ENCODE measurements around the gene PYCR2. TPM values are rescaled to one million over a fixed set of nuclear protein-coding genes. Genes with fewer than 3 reads are reported as not detected.

Gene PYCR2
- total RNA-seq, 2 experiments from 2014 or later, result 103 to 106 TPM

- no peaks in the 10 kb centered on the region for H3K9me3 Mint-ChIP-seq (ENCODE audit: low read depth)
- peaks cover 2% of the 10 kb centered on the region for H3K36me3 Mint-ChIP-seq
- no peak for DNase-seq
- peaks cover 26% of the 10 kb centered on the region for H3K4me1 Mint-ChIP-seq
- CTCF ChIA-PET, result interaction anchor here (1.2 to 8.3 kb wide), 3 partner anchors 15 to 452 kb away, joined by 3 to 36 read pairs (median 3); no protein-coding TSS in a partner anchor
- H3K27ac Mint-ChIP-seq, result no peak overlapping the region
- no peak for ATAC-seq
- no peaks in the 10 kb centered on the region for H3K27me3 Mint-ChIP-seq
- H3K4me3 Mint-ChIP-seq, result no peak overlapping the region
Measured at GRCh38 chr1:225926551-225927113, 2.6 kb upstream of the PYCR2 start.

GRCh38 chr1:225923381-225923691, 714 bp downstream of the PYCR2 start:
- Mint-ChIP-seq H3K9me3 (ENCODE audit: low read depth) (no peaks in the 10 kb centered on the region), H3K4me3 (peak overlapping the region; percentile 96), H3K27me3 (no peaks in the 10 kb centered on the region), H3K27ac (peak overlapping the region; percentile 93), H3K4me1 (peaks cover 45% of the 10 kb centered on the region), H3K36me3 (peaks cover 22% of the 10 kb centered on the region)
- no peak for DNase-seq
- ATAC-seq, result no peak
- CTCF ChIA-PET, result interaction anchor here (0.6 to 8.3 kb wide), 14 partner anchors 12 to 1482 kb away, joined by 3 to 36 read pairs (median 5); partner anchors contain the start of genes SRP9 and TMEM63A

GRCh38 chr1:225921734-225922709, 2.0 kb downstream of the PYCR2 start:
- DNase-seq (no peak), ATAC-seq (no peak)
- H3K9me3 Mint-ChIP-seq (ENCODE audit: low read depth), result no peaks in the 10 kb centered on the region
- no peak overlapping the region for H3K27ac Mint-ChIP-seq
- H3K27me3 Mint-ChIP-seq, result no peaks in the 10 kb centered on the region
- H3K4me3 Mint-ChIP-seq, result no peak overlapping the region
- H3K4me1 Mint-ChIP-seq, result peaks cover 51% of the 10 kb centered on the region
- CTCF ChIA-PET, result interaction anchor here (0.9 to 8.3 kb wide), 5 partner anchors 11 to 447 kb away, joined by 3 to 36 read pairs (median 3); partner anchors contain the start of gene SRP9
- H3K36me3 Mint-ChIP-seq, result peaks cover 31% of the 10 kb centered on the region

GRCh38 chr1:225919906-225920305, 4.1 kb downstream of the PYCR2 start:
- CTCF ChIA-PET, result interaction anchor here (1.2 to 8.3 kb wide), 2 partner anchors 9 to 445 kb away, joined by 3 to 36 read pairs; no protein-coding TSS in a partner anchor
- Mint-ChIP-seq H3K4me3 (no peak overlapping the region), H3K27ac (peak overlapping the region; percentile 64), H3K9me3 (ENCODE audit: low read depth) (no peaks in the 10 kb centered on the region), H3K27me3 (no peaks in the 10 kb centered on the region), H3K36me3 (peaks cover 31% of the 10 kb centered on the region), H3K4me1 (peaks cover 44% of the 10 kb centered on the region)
- DNase-seq, result no peak
- no peak for ATAC-seq

- H3K36me3 Mint-ChIP-seq, result peaks cover 29% of the 10 kb centered on the region
- no peaks in the 10 kb centered on the region for H3K27me3 Mint-ChIP-seq
- ATAC-seq (no peak), DNase-seq (no peak)
- CTCF ChIA-PET, result interaction anchor here (0.7 to 1.3 kb wide), 3 partner anchors 45 to 449 kb away, joined by 3 read pairs; no protein-coding TSS in a partner anchor
- no peak overlapping the region for H3K4me3 Mint-ChIP-seq
- H3K4me1 Mint-ChIP-seq, result peaks cover 37% of the 10 kb centered on the region
- H3K9me3 Mint-ChIP-seq (ENCODE audit: low read depth), result no peaks in the 10 kb centered on the region
- H3K27ac Mint-ChIP-seq, result no peak overlapping the region
Measured at GRCh38 chr1:225918280-225918679, 5.8 kb downstream of the PYCR2 start.

GRCh38 chr1:225917536-225917935, 6.5 kb downstream of the PYCR2 start:
- Mint-ChIP-seq H3K27me3 (no peaks in the 10 kb centered on the region), H3K27ac (peak overlapping the region; percentile 52), H3K36me3 (peaks cover 29% of the 10 kb centered on the region), H3K9me3 (ENCODE audit: low read depth) (no peaks in the 10 kb centered on the region), H3K4me1 (peaks cover 33% of the 10 kb centered on the region), H3K4me3 (no peak overlapping the region)
- no peak for ATAC-seq
- no peak for DNase-seq
- CTCF ChIA-PET, result interaction anchor here (1.2 to 1.3 kb wide), 2 partner anchors 46 to 449 kb away, joined by 3 read pairs; no protein-coding TSS in a partner anchor

- H3K36me3 Mint-ChIP-seq, result peaks cover 29% of the 10 kb centered on the region
- ATAC-seq (no peak), DNase-seq (no peak)
- H3K4me1 Mint-ChIP-seq, result peaks cover 29% of the 10 kb centered on the region
- H3K27me3 Mint-ChIP-seq, result no peaks in the 10 kb centered on the region
- H3K4me3 Mint-ChIP-seq, result no peak overlapping the region
- H3K9me3 Mint-ChIP-seq (ENCODE audit: low read depth), result no peaks in the 10 kb centered on the region
- CTCF ChIA-PET, result interaction anchor here (1.2 to 1.3 kb wide), 2 partner anchors 46 to 448 kb away, joined by 3 read pairs; no protein-coding TSS in a partner anchor
- H3K27ac Mint-ChIP-seq, result no peak overlapping the region
Measured at GRCh38 chr1:225917101-225917500, 6.9 kb downstream of the PYCR2 start.

GRCh38 chr1:225915538-225915991, 8.5 kb downstream of the PYCR2 start:
- H3K27ac Mint-ChIP-seq, result no peak overlapping the region
- H3K4me3 Mint-ChIP-seq, result no peak overlapping the region
- CTCF ChIA-PET, result interaction anchor here (1.0 to 1.1 kb wide), 2 partner anchors 138 to 441 kb away, joined by 3 to 5 read pairs; no protein-coding TSS in a partner anchor
- ATAC-seq (no peak), DNase-seq (no peak)
- H3K9me3 Mint-ChIP-seq (ENCODE audit: low read depth), result no peaks in the 10 kb centered on the region
- no peaks in the 10 kb centered on the region for H3K27me3 Mint-ChIP-seq
- H3K36me3 Mint-ChIP-seq, result peaks cover 25% of the 10 kb centered on the region
- H3K4me1 Mint-ChIP-seq, result peaks cover 20% of the 10 kb centered on the region

GRCh38 chr1:225914947-225915346, 9.1 kb downstream of the PYCR2 start:
- CTCF ChIA-PET, result interaction anchor here (1.1 kb wide), 1 partner anchor 138 kb away, joined by 3 read pairs; no protein-coding TSS in a partner anchor
- no peak for ATAC-seq
- Mint-ChIP-seq H3K27ac (no peak overlapping the region), H3K4me3 (no peak overlapping the region), H3K36me3 (peaks cover 20% of the 10 kb centered on the region), H3K27me3 (no peaks in the 10 kb centered on the region), H3K4me1 (peaks cover 14% of the 10 kb centered on the region), H3K9me3 (ENCODE audit: low read depth) (no peaks in the 10 kb centered on the region)
- DNase-seq, result no peak

GRCh38 chr1:225914391-225914790, 9.7 kb downstream of the PYCR2 start:
- peaks cover 15% of the 10 kb centered on the region for H3K36me3 Mint-ChIP-seq
- no peaks in the 10 kb centered on the region for H3K9me3 Mint-ChIP-seq (ENCODE audit: low read depth)
- H3K4me1 Mint-ChIP-seq, result peaks cover 10% of the 10 kb centered on the region
- ATAC-seq, result no peak
- CTCF ChIA-PET, result interaction anchor here (1.2 kb wide), 2 partner anchors 32 to 439 kb away, joined by 3 read pairs; partner anchors contain the start of gene TMEM63A
- no peak for DNase-seq
- no peak overlapping the region for H3K27ac Mint-ChIP-seq
- no peaks in the 10 kb centered on the region for H3K27me3 Mint-ChIP-seq
- no peak overlapping the region for H3K4me3 Mint-ChIP-seq

- H3K36me3 Mint-ChIP-seq, result no peaks in the 10 kb centered on the region
- no peaks in the 10 kb centered on the region for H3K9me3 Mint-ChIP-seq (ENCODE audit: low read depth)
- CTCF ChIA-PET, result interaction anchor here (0.6 to 5.1 kb wide), 28 partner anchors 9 to 438 kb away, joined by 3 to 39 read pairs (median 4); partner anchors contain the start of genes EPHX1, PYCR2, SRP9 and TMEM63A
- H3K27me3 Mint-ChIP-seq, result no peaks in the 10 kb centered on the region
- H3K4me3 Mint-ChIP-seq, result no peak overlapping the region
- no peak overlapping the region for H3K27ac Mint-ChIP-seq
- DNase-seq (peak; percentile 74), ATAC-seq (peak; percentile 93)
- no peaks in the 10 kb centered on the region for H3K4me1 Mint-ChIP-seq
Measured at GRCh38 chr1:225911191-225912130, 12.6 kb downstream of the PYCR2 start.

- H3K27ac Mint-ChIP-seq, result no peak overlapping the region
- no peak overlapping the region for H3K4me3 Mint-ChIP-seq
- no peaks in the 10 kb centered on the region for H3K27me3 Mint-ChIP-seq
- DNase-seq (no peak), ATAC-seq (no peak)
- H3K9me3 Mint-ChIP-seq (ENCODE audit: low read depth), result no peaks in the 10 kb centered on the region
- no peaks in the 10 kb centered on the region for H3K36me3 Mint-ChIP-seq
- CTCF ChIA-PET, result interaction anchor here (1.3 to 5.1 kb wide), 5 partner anchors 12 to 433 kb away, joined by 3 to 39 read pairs (median 34); partner anchors contain the start of genes PYCR2 and TMEM63A
- no peaks in the 10 kb centered on the region for H3K4me1 Mint-ChIP-seq
Measured at GRCh38 chr1:225909477-225909876, 14.6 kb downstream of the PYCR2 start.
